GM19452 (cell line): ENCODE results near the gene NFYB.
A peak's percentile ranks its signal among the peaks of the same experiment; 100 is the strongest.
"Not testable (repeated sequence)": the region's sequence is repeated elsewhere in the genome, so short reads cannot be mapped to it uniquely, and the experiment has no call there.

Experiments used
- ATAC-seq: cut with Tn5 transposase; IDR thresholded peaks from one replicate; pipeline ENCODE4 v1.9.1; 2021; ENCODE audit not compliant: unreplicated experiment

The NFYB gene

GRCh38 chr12:104115587-104115975 is 22.4 kb downstream of the NFYB start:
- no peak for ATAC-seq

GRCh38 chr12:104114834-104115586 is 23.0 kb downstream of the NFYB start:
- not testable (repeated sequence) for ATAC-seq

- ATAC-seq = no peak
Measured at GRCh38 chr12:104109446-104110271, 28.4 kb downstream of the NFYB start.

GRCh38 chr12:104108755-104109445 is 29.1 kb downstream of the NFYB start:
- peak; percentile 56 for ATAC-seq

- ATAC-seq = no peak
Measured at GRCh38 chr12:104106965-104107364, 31.0 kb downstream of the NFYB start.

- no peak for ATAC-seq
Measured at GRCh38 chr12:104105461-104105860, 32.5 kb downstream of the NFYB start.

- no peak for ATAC-seq
Measured at GRCh38 chr12:104097954-104098353, 40.1 kb downstream of the NFYB start.

- no peak for ATAC-seq
Measured at GRCh38 chr12:104095289-104095688, 42.7 kb downstream of the NFYB start.

GRCh38 chr12:104094284-104094683 is 43.7 kb downstream of the NFYB start:
- ATAC-seq = no peak

- ATAC-seq = no peak
Measured at GRCh38 chr12:104091136-104091535, 46.9 kb downstream of the NFYB start.

GRCh38 chr12:104090685-104091084 is 47.3 kb downstream of the NFYB start:
- ATAC-seq = no peak

GRCh38 chr12:104083769-104084475 is 54.1 kb downstream of the NFYB start:
- ATAC-seq = no peak

GRCh38 chr12:104080764-104081163 is 57.2 kb downstream of the NFYB start:
- no peak for ATAC-seq

- no peak for ATAC-seq
Measured at GRCh38 chr12:104079024-104079423, 59.0 kb downstream of the NFYB start.

- no peak for ATAC-seq
Measured at GRCh38 chr12:104073699-104074098, 64.3 kb downstream of the NFYB start.

- no peak for ATAC-seq
Measured at GRCh38 chr12:104072099-104072498, 65.9 kb downstream of the NFYB start.
